NCI-H1417 (cell line): ENCODE measurements around the gene CARMIL1.

ENCODE experiments used
- DNase-seq, 3 experiments: peaks; one replicate each; lab custom pipeline; 2025; lab: John Stamatoyannopoulos, UW

The CARMIL1 gene

GRCh38 chr6:25659633-25660368 lies 380.6 kb downstream of the CARMIL1 start:
- DNase-seq = peak in 2 of 3 experiments; percentile 25 to 58

GRCh38 chr6:25660512-25660911 lies 381.3 kb downstream of the CARMIL1 start:
- DNase-seq = peak in 2 of 3 experiments; percentile 13 to 49

GRCh38 chr6:25661129-25661779 lies 382.1 kb downstream of the CARMIL1 start:
- DNase-seq = no peak

GRCh38 chr6:25665455-25665854 lies 386.3 kb downstream of the CARMIL1 start:
- no peak for DNase-seq

- DNase-seq = no peak
Observed at GRCh38 chr6:25669413-25669812, 390.2 kb downstream of the CARMIL1 start.
